Measurements from ENCODE around the gene ASB11. TPM values are rescaled to one million over a fixed set of nuclear protein-coding genes. Genes with fewer than 3 reads are reported as not detected.
"Not testable (repeated sequence)": the region's sequence is repeated elsewhere in the genome, so short reads cannot be mapped to it uniquely, and the experiment has no call there.

ASB11 gene
- total and polyA plus RNA-seq, 3 donors from 2014 or later, result not detected

GRCh38 chrX:15310117-15310516 lies 5.3 kb downstream of the ASB11 start:
- no peaks in the 10 kb centered on the region for H3K4me1 ChIP-seq
- peak; percentile 57 for DNase-seq

GRCh38 chrX:15305899-15306298 lies 9.5 kb downstream of the ASB11 start:
- DNase-seq; H3K4me1 ChIP-seq; H3K4me3 ChIP-seq; intact Hi-C loops (cut with DNase I; ENCODE audit: low total_unique reads); H3K27me3 ChIP-seq; H3K9me3 ChIP-seq; H3K27ac ChIP-seq; H3K36me3 ChIP-seq (ENCODE audit: low read depth, missing control alignments): not testable (repeated sequence)
- WGBS, 2 donors, result 87 to 88% methylated on average over 3 of the region's 3 CpGs

More at GRCh38 chrX:15310117-15310516, 5.3 kb downstream of the ASB11 start:
- H3K9me3 ChIP-seq, result no peaks in the 10 kb centered on the region
- intact Hi-C loops (cut with DNase I; ENCODE audit: low total_unique reads), result no loop called here
- no peaks in the 10 kb centered on the region for H3K36me3 ChIP-seq (ENCODE audit: low read depth, missing control alignments)
- H3K4me3 ChIP-seq, result no peak overlapping the region
- peak overlapping the region; percentile 30 to 39 for H3K27ac ChIP-seq
- H3K27me3 ChIP-seq, result no peaks in the 10 kb centered on the region
- no peak for TF ChIP-seq CTCF (IDR thresholded peaks at IDR 0.05)
- TF ChIP-seq POLR2A (IDR thresholded peaks at IDR 0.05), result no peak
- WGBS, 2 donors, result 14 to 21% methylated on average over 3 of the region's 3 CpGs

GRCh38 chrX:15301924-15302323 lies 13.5 kb downstream of the ASB11 start:
- TF ChIP-seq CTCF (IDR thresholded peaks at IDR 0.05), result no peak
- no peak for TF ChIP-seq POLR2A (IDR thresholded peaks at IDR 0.05)
- peak; percentile 16 for DNase-seq
- H3K27me3 ChIP-seq, result no peaks in the 10 kb centered on the region
- H3K4me1 ChIP-seq, result no peaks in the 10 kb centered on the region
- no peak overlapping the region for H3K27ac ChIP-seq
- H3K4me3 ChIP-seq, result no peak overlapping the region
- no peaks in the 10 kb centered on the region for H3K36me3 ChIP-seq (ENCODE audit: low read depth, missing control alignments)
- 65 to 68% methylated on average over 3 to 4 of the region's 4 CpGs for WGBS, 2 donors
- intact Hi-C loops (cut with DNase I; ENCODE audit: low total_unique reads), result no loop called here
- no peaks in the 10 kb centered on the region for H3K9me3 ChIP-seq

GRCh38 chrX:15299941-15300851 lies 15.2 kb downstream of the ASB11 start:
- intact Hi-C loops (cut with DNase I; ENCODE audit: low total_unique reads), result no loop called here
- H3K4me1 ChIP-seq, result no peaks in the 10 kb centered on the region
- DNase-seq, result no peak
- H3K36me3 ChIP-seq (ENCODE audit: low read depth, missing control alignments), result no peaks in the 10 kb centered on the region
- no peaks in the 10 kb centered on the region for H3K27me3 ChIP-seq
- no peaks in the 10 kb centered on the region for H3K9me3 ChIP-seq
- TF ChIP-seq CTCF (IDR thresholded peaks at IDR 0.05) (peak in 2 of 3 experiments; percentile 20 to 43), POLR2A (IDR thresholded peaks at IDR 0.05) (no peak)
- 75 to 80% methylated on average over 4 of the region's 4 CpGs for WGBS, 2 donors
- H3K4me3 ChIP-seq, result no peak overlapping the region
- H3K27ac ChIP-seq, result no peak overlapping the region

GRCh38 chrX:15298780-15299179 lies 16.7 kb downstream of the ASB11 start:
- no peak overlapping the region for H3K27ac ChIP-seq
- intact Hi-C loops (cut with DNase I; ENCODE audit: low total_unique reads), result no loop called here
- no peaks in the 10 kb centered on the region for H3K36me3 ChIP-seq (ENCODE audit: low read depth, missing control alignments)

More at GRCh38 chrX:15298780-15299179, 16.7 kb downstream of the ASB11 start:
- 63 to 74% methylated on average over 1 to 3 of the region's 3 CpGs for WGBS, 2 donors
- TF ChIP-seq POLR2A (IDR thresholded peaks at IDR 0.05), result no peak
- no peak for TF ChIP-seq CTCF (IDR thresholded peaks at IDR 0.05)
- Histone ChIP-seq H3K9me3 (no peaks in the 10 kb centered on the region), H3K4me3 (no peak overlapping the region), H3K27me3 (no peaks in the 10 kb centered on the region), H3K4me1 (no peaks in the 10 kb centered on the region)
- no peak for DNase-seq
